ENCODE results near the gene SLC25A1. TPM values are rescaled to one million over a fixed set of nuclear protein-coding genes. Genes with fewer than 3 reads are reported as not detected.

SLC25A1 gene
- total RNA-seq, 1 experiment from 2014 or later, result 201 TPM

GRCh38 chr22:19168088-19168890 is 10.2 kb downstream of the SLC25A1 start:
- peaks cover 31% of the 10 kb centered on the region for H3K4me1 Mint-ChIP-seq
- H3K27me3 Mint-ChIP-seq (ENCODE audit: low read depth), result peaks cover 64% of the 10 kb centered on the region
- TF ChIP-seq ZNF671 (CRISPR knock-in tag; IDR thresholded peaks at IDR 0.05), result no peak
- no peak for TF ChIP-seq SP1 (CRISPR knock-in tag; conservative IDR thresholded peaks at IDR 0.05)
- TF ChIP-seq PRRX2 (CRISPR knock-in tag; IDR thresholded peaks at IDR 0.05), result no peak
- no peak for TF ChIP-seq CREB1 (CRISPR knock-in tag; IDR thresholded peaks at IDR 0.05)
- TF ChIP-seq ZBTB21 (CRISPR knock-in tag; IDR thresholded peaks at IDR 0.05; ENCODE audit: borderline replicate concordance), result no peak
- TF ChIP-seq, protein P1, sequence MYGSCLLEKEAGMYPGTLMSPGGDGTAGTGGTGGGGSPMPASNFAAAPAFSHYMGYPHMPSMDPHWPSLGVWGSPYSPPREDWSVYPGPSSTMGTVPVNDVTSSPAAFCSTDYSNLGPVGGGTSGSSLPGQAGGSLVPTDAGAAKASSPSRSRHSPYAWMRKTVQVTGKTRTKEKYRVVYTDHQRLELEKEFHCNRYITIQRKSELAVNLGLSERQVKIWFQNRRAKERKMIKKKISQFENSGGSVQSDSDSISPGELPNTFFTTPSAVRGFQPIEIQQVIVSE (CRISPR knock-in tag; IDR thresholded peaks at IDR 0.05; ENCODE audit: borderline replicate concordance), result no peak
- TF ChIP-seq RORB (CRISPR knock-in tag; IDR thresholded peaks at IDR 0.05), result no peak
- TF ChIP-seq ZNF138 (CRISPR knock-in tag; conservative IDR thresholded peaks at IDR 0.05), result no peak
- no peak for TF ChIP-seq ATF6 (CRISPR knock-in tag; IDR thresholded peaks at IDR 0.05)
- TF ChIP-seq ZNF121 (CRISPR knock-in tag; IDR thresholded peaks at IDR 0.05), result no peak
- no peak for TF ChIP-seq ZNF512 (CRISPR knock-in tag; IDR thresholded peaks at IDR 0.05; ENCODE audit: borderline replicate concordance)
- no peak for TF ChIP-seq TP53 (CRISPR knock-in tag; IDR thresholded peaks at IDR 0.05)
- TF ChIP-seq NFYB (CRISPR knock-in tag; conservative IDR thresholded peaks at IDR 0.05; ENCODE audit: low read depth), result no peak
- TF ChIP-seq JAZF1 (CRISPR knock-in tag; IDR thresholded peaks at IDR 0.05), result no peak
- TF ChIP-seq GRHL2 (CRISPR knock-in tag; IDR thresholded peaks at IDR 0.05; ENCODE audit: insufficient replicate concordance, severe bottlenecking), result no peak
- TF ChIP-seq STAT6 (CRISPR knock-in tag; conservative IDR thresholded peaks at IDR 0.05; ENCODE audit: low read depth), result no peak
- no peak for TF ChIP-seq TEAD4 (CRISPR knock-in tag; IDR thresholded peaks at IDR 0.05)
- TF ChIP-seq ZNF219 (CRISPR knock-in tag; IDR thresholded peaks at IDR 0.05; ENCODE audit: borderline replicate concordance), result no peak
- no peak for TF ChIP-seq JUN (CRISPR knock-in tag; IDR thresholded peaks at IDR 0.05)
- TF ChIP-seq ESRRA (CRISPR knock-in tag; IDR thresholded peaks at IDR 0.05; ENCODE audit: borderline replicate concordance), result no peak
- ChIA-PET CTCF (interaction anchor here (1.0 to 2.3 kb wide), 7 partner anchors 10 to 24 kb away, joined by 3 to 9 read pairs (median 4); partner anchors contain the start of genes ESS2 and SLC25A1), POLR2A (no interaction called here)
- ATAC-seq, result peak; percentile 9
- DNase-seq (ENCODE audit: low spot score), result no peak
- no peak overlapping the region for H3K27ac Mint-ChIP-seq
- H3K9me3 Mint-ChIP-seq, result no peaks in the 10 kb centered on the region
- H3K36me3 Mint-ChIP-seq, result no peaks in the 10 kb centered on the region
- H3K4me3 Mint-ChIP-seq, result no peak overlapping the region; the same call in 1 of the 2 replicates
